Mesodermal cell (in vitro differentiated cells): ENCODE results near the gene LAMB4.

Source experiments
- H3K27ac ChIP-seq: 2 replicates; pipeline ENCODE4 v1.7.0; 2013; ENCODE audit warnings: mild to moderate bottlenecking, low read depth, low read length, moderate library complexity; ENCODE audit not compliant: severe bottlenecking
- H3K36me3 ChIP-seq: 2 replicates; pipeline ENCODE4 v1.7.1; 2013; ENCODE audit warnings: mild to moderate bottlenecking, low read length, moderate library complexity; ENCODE audit not compliant: control insufficient read depth, insufficient read depth
- H3K4me1 ChIP-seq: one replicate; pipeline ENCODE4 v1.7.1; 2013; ENCODE audit warnings: mild to moderate bottlenecking, low read length; ENCODE audit not compliant: insufficient read depth, control insufficient read depth, poor library complexity, severe bottlenecking
- H3K4me3 ChIP-seq: 2 replicates; pipeline ENCODE4 v1.7.0; 2013; ENCODE audit warnings: low read length, control low read depth, mild to moderate bottlenecking; ENCODE audit not compliant: insufficient read depth, poor library complexity, severe bottlenecking; ENCODE audit errors: extremely low read depth
- H3K9me3 ChIP-seq: 2 replicates; pipeline ENCODE4 v1.7.1; 2013; ENCODE audit warnings: mild to moderate bottlenecking, low read length, moderate library complexity; ENCODE audit not compliant: control insufficient read depth
- WGBS, 2 experiments: methylation state at CpG; one replicate each; pipeline ENCODE4 v1.1.5; 2013; ENCODE audit warnings: missing lambda C conversion rate in 2 of 2; ENCODE audit not compliant: insufficient coverage in 2 of 2; 5-methylcytosine and 5-hydroxymethylcytosine counted together

The LAMB4 gene

GRCh38 chr7:108094346-108094745, 35.8 kb downstream of the LAMB4 start:
- WGBS, 2 experiments: 100% methylated on average over 1 of the region's 1 CpG; no CpG with 5 or more reads in 1 of the 2 experiments
- no peaks in the 10 kb centered on the region for H3K36me3 ChIP-seq
- H3K4me3 ChIP-seq: no peak overlapping the region
- no peaks in the 10 kb centered on the region for H3K9me3 ChIP-seq
- H3K4me1 ChIP-seq: peaks cover 33% of the 10 kb centered on the region
- peak overlapping the region; percentile 89 for H3K27ac ChIP-seq

- 92 to 100% methylated on average over 3 to 4 of the region's 4 CpGs for WGBS, 2 experiments
- no peak overlapping the region for H3K27ac ChIP-seq
- peaks cover 37% of the 10 kb centered on the region for H3K4me1 ChIP-seq
- H3K36me3 ChIP-seq: no peaks in the 10 kb centered on the region
- H3K9me3 ChIP-seq: no peaks in the 10 kb centered on the region
- H3K4me3 ChIP-seq: no peak overlapping the region
Observed at GRCh38 chr7:108093851-108094331, 36.3 kb downstream of the LAMB4 start.

- Histone ChIP-seq H3K4me3 (no peak overlapping the region), H3K27ac (no peak overlapping the region), H3K9me3 (no peaks in the 10 kb centered on the region), H3K36me3 (no peaks in the 10 kb centered on the region), H3K4me1 (peaks cover 39% of the 10 kb centered on the region)
- no CpG with 5 or more reads among the region's 4 CpGs for WGBS, 2 experiments
Observed at GRCh38 chr7:108093341-108093740, 36.8 kb downstream of the LAMB4 start.

- no peak overlapping the region for H3K4me3 ChIP-seq
- WGBS, 2 experiments: 62 to 86% methylated on average over 5 to 6 of the region's 7 CpGs
- no peaks in the 10 kb centered on the region for H3K9me3 ChIP-seq
- H3K36me3 ChIP-seq: no peaks in the 10 kb centered on the region
- H3K4me1 ChIP-seq: peaks cover 41% of the 10 kb centered on the region
- peak overlapping the region; percentile 46 for H3K27ac ChIP-seq
Observed at GRCh38 chr7:108091461-108091831, 38.7 kb downstream of the LAMB4 start.

GRCh38 chr7:108090791-108091460, 39.2 kb downstream of the LAMB4 start:
- H3K9me3 ChIP-seq: no peaks in the 10 kb centered on the region
- 76 to 84% methylated on average over 5 of the region's 7 CpGs for WGBS, 2 experiments
- peak overlapping the region; percentile 46 for H3K27ac ChIP-seq
- no peak overlapping the region for H3K4me3 ChIP-seq
- no peaks in the 10 kb centered on the region for H3K36me3 ChIP-seq
- H3K4me1 ChIP-seq: peaks cover 41% of the 10 kb centered on the region

- peaks cover 36% of the 10 kb centered on the region for H3K4me1 ChIP-seq
- H3K27ac ChIP-seq: no peak overlapping the region
- H3K9me3 ChIP-seq: no peaks in the 10 kb centered on the region
- WGBS, 2 experiments: no CpG with 5 or more reads among the region's 1 CpG
- H3K36me3 ChIP-seq: no peaks in the 10 kb centered on the region
- no peak overlapping the region for H3K4me3 ChIP-seq
Observed at GRCh38 chr7:108089381-108089780, 40.8 kb downstream of the LAMB4 start.

GRCh38 chr7:108088729-108089128, 41.4 kb downstream of the LAMB4 start:
- no peaks in the 10 kb centered on the region for H3K9me3 ChIP-seq
- H3K4me3 ChIP-seq: no peak overlapping the region
- H3K27ac ChIP-seq: no peak overlapping the region
- H3K4me1 ChIP-seq: peaks cover 36% of the 10 kb centered on the region
- H3K36me3 ChIP-seq: no peaks in the 10 kb centered on the region

GRCh38 chr7:108087778-108088177, 42.4 kb downstream of the LAMB4 start:
- H3K4me3 ChIP-seq: no peak overlapping the region
- H3K27ac ChIP-seq: no peak overlapping the region
- H3K36me3 ChIP-seq: no peaks in the 10 kb centered on the region
- H3K4me1 ChIP-seq: peaks cover 36% of the 10 kb centered on the region
- WGBS, 2 experiments: 92 to 93% methylated on average over 1 of the region's 1 CpG
- no peaks in the 10 kb centered on the region for H3K9me3 ChIP-seq

GRCh38 chr7:108086962-108087361, 43.2 kb downstream of the LAMB4 start:
- peaks cover 3% of the 10 kb centered on the region for H3K9me3 ChIP-seq
- no peak overlapping the region for H3K4me3 ChIP-seq
- H3K36me3 ChIP-seq: no peaks in the 10 kb centered on the region
- H3K4me1 ChIP-seq: peaks cover 32% of the 10 kb centered on the region
- WGBS, 2 experiments: 77 to 100% methylated on average over 2 of the region's 2 CpGs
- H3K27ac ChIP-seq: no peak overlapping the region

GRCh38 chr7:108086546-108086945, 43.6 kb downstream of the LAMB4 start:
- H3K4me1 ChIP-seq: peaks cover 28% of the 10 kb centered on the region
- H3K4me3 ChIP-seq: no peak overlapping the region
- WGBS, 2 experiments: 100% methylated on average over 1 of the region's 2 CpGs; no CpG with 5 or more reads in 1 of the 2 experiments
- no peaks in the 10 kb centered on the region for H3K36me3 ChIP-seq
- no peak overlapping the region for H3K27ac ChIP-seq
- H3K9me3 ChIP-seq: peaks cover 7% of the 10 kb centered on the region

- H3K4me3 ChIP-seq: no peak overlapping the region
- H3K36me3 ChIP-seq: no peaks in the 10 kb centered on the region
- WGBS, 2 experiments: 92 to 100% methylated on average over 1 of the region's 1 CpG
- H3K27ac ChIP-seq: no peak overlapping the region
- H3K9me3 ChIP-seq: peaks cover 12% of the 10 kb centered on the region
- peaks cover 34% of the 10 kb centered on the region for H3K4me1 ChIP-seq
Observed at GRCh38 chr7:108083980-108084379, 46.2 kb downstream of the LAMB4 start.
